Neuron (in vitro differentiated cells): Measurements from ENCODE around the gene WDR53.
"Not testable (repeated sequence)": the region's sequence is repeated elsewhere in the genome, so short reads cannot be mapped to it uniquely, and the experiment has no call there.

ENCODE experiments used
- H2AFZ ChIP-seq: one replicate; pipeline ENCODE4 v1.6.1; 2013; ENCODE audit warnings: low read depth, mild to moderate bottlenecking, inconsistent platforms, low read length, moderate library complexity
- H3K27me3 ChIP-seq: one replicate; pipeline ENCODE4 v1.6.1; 2013; ENCODE audit warnings: low read length; ENCODE audit not compliant: insufficient read depth
- H3K36me3 ChIP-seq: one replicate; pipeline ENCODE4 v1.6.1; 2013; ENCODE audit warnings: low read length; ENCODE audit not compliant: insufficient read depth
- H3K4me1 ChIP-seq: one replicate; pipeline ENCODE4 v1.6.1; 2013; ENCODE audit warnings: low read length; ENCODE audit not compliant: insufficient read depth
- H3K4me3 ChIP-seq: 2 replicates; pipeline ENCODE4 v1.5.1; 2013; ENCODE audit warnings: mild to moderate bottlenecking, low read length, moderate library complexity
- H3K9me3 ChIP-seq: one replicate; pipeline ENCODE4 v1.6.1; 2013; ENCODE audit warnings: low read length

WDR53 gene

DNA sequence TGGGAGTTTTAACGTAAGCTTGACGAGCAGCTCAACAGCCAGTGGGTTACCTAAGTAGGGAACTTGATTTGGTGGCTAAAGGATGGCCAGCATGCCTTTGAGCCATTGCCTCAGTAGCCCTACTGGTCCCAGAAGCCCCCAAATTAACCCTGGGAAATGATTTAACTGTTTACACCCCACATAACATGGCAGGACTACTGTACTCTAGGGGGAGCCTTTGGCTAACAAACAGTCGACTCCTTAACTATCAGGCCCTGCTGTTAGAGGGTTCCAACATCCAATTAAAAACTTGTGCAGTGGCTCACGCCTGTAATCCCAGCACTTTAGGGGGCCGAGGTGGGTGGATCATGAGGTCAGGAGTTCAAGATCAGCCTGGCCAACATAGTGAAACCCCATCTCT, 43.8 kb downstream of the WDR53 start:
- Histone ChIP-seq H3K4me1 (no peaks in the 10 kb centered on the region), H3K4me3 (no peak overlapping the region), H3K27me3 (no peaks in the 10 kb centered on the region), H2AFZ (no peak overlapping the region), H3K36me3 (no peaks in the 10 kb centered on the region), H3K9me3 (peaks cover 16% of the 10 kb centered on the region)

DNA sequence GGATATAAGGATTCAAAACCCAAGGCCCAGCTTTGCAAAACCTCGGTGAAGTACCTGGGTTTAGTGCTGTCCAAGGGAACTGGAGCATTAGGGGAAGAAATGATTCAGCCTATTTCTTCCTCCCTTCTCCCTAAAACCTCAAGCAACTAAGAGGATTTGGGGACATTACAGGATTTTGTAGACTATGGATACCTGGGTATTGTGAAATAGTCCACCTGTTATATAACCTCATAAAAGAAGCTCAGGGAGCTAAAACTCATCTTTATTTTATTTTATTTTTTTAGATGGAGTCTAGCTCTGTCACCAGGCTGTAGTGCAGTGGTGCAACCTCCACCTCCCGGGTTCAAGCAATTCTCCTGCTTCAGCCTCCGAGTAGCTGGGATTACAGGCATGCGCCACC, 44.5 kb downstream of the WDR53 start:
- Histone ChIP-seq H3K36me3 (no peaks in the 10 kb centered on the region), H2AFZ (no peak overlapping the region), H3K4me3 (no peak overlapping the region), H3K4me1 (no peaks in the 10 kb centered on the region), H3K27me3 (no peaks in the 10 kb centered on the region), H3K9me3 (peaks cover 18% of the 10 kb centered on the region)

GRCh38 chr3:196521291-196521690, 47.1 kb downstream of the WDR53 start:
- not testable (repeated sequence) for H3K4me3 ChIP-seq, H2AFZ ChIP-seq, H3K4me1 ChIP-seq, H3K27me3 ChIP-seq, H3K36me3 ChIP-seq
- H3K9me3 ChIP-seq: peaks cover 16% of the 10 kb centered on the region

DNA sequence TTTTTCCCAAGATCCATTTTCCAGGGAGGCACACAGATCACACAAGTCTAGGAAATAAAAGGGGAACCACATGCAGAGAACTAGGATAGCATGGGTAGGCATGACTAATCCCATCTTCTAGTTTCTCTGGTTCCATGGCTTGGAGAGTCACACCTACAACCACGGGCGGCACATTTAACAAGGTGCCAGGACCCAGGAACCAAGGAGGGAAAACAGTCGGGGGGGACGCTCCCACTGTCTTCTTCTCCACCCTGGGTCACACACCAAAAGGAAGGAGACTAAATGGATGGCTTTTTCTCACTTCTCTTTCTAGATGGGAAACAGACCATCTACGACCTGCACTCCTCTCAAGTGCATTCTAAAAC, 48.7 kb downstream of the WDR53 start:
- Histone ChIP-seq H3K9me3 (peaks cover 13% of the 10 kb centered on the region), H3K4me3 (no peak overlapping the region), H3K4me1 (no peaks in the 10 kb centered on the region), H3K27me3 (no peaks in the 10 kb centered on the region), H3K36me3 (no peaks in the 10 kb centered on the region), H2AFZ (no peak overlapping the region)

- no peaks in the 10 kb centered on the region for H3K36me3 ChIP-seq
- no peaks in the 10 kb centered on the region for H3K4me1 ChIP-seq
- H3K27me3 ChIP-seq: no peaks in the 10 kb centered on the region
- H2AFZ ChIP-seq: no peak overlapping the region
- H3K4me3 ChIP-seq: no peak overlapping the region
- H3K9me3 ChIP-seq: peaks cover 13% of the 10 kb centered on the region
These were observed 49.2 kb downstream of the WDR53 start for GRCh38 chr3:196518966-196519717.

DNA sequence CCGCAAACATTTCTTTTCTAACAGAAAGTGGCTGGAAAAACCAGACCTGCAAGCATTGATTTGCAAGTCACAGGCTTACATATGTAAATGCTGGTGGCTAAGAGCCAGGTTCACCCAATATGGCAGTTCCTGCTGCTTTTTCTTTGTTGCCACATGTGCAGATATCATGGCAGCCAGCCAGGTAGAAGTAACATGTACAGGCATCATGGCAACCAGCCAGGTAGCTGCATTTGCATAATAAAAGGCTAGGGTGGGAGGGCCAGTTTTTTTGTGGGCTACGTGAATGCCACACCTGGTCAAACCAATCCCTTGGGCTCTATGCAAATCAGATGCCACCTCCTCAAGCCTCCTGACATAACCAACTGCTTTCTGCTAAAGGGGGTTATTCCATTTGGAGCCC, 50.4 kb downstream of the WDR53 start:
- no peaks in the 10 kb centered on the region for H3K4me1 ChIP-seq
- no peaks in the 10 kb centered on the region for H3K36me3 ChIP-seq
- peaks cover 13% of the 10 kb centered on the region for H3K9me3 ChIP-seq
- no peak overlapping the region for H3K4me3 ChIP-seq
- H2AFZ ChIP-seq: no peak overlapping the region
- H3K27me3 ChIP-seq: no peaks in the 10 kb centered on the region

- peaks cover 13% of the 10 kb centered on the region for H3K9me3 ChIP-seq
- H3K36me3 ChIP-seq: no peaks in the 10 kb centered on the region
- H3K27me3 ChIP-seq: no peaks in the 10 kb centered on the region
- no peaks in the 10 kb centered on the region for H3K4me1 ChIP-seq
- H2AFZ ChIP-seq: no peak overlapping the region
- no peak overlapping the region for H3K4me3 ChIP-seq
These were observed 51.1 kb downstream of the WDR53 start for GRCh38 chr3:196517162-196517800.

- H3K4me1 ChIP-seq: no peaks in the 10 kb centered on the region
- H3K36me3 ChIP-seq: no peaks in the 10 kb centered on the region
- H3K9me3 ChIP-seq: peaks cover 6% of the 10 kb centered on the region
- no peak within 1 kb of the TSS for H2AFZ ChIP-seq
- H3K4me3 ChIP-seq: no peak within 1 kb of the TSS
- H3K27me3 ChIP-seq: no peaks in the 10 kb centered on the region
These were observed 53.3 kb downstream of the WDR53 start, which contains the start of gene SMCO1 for GRCh38 chr3:196514913-196515621. Gene SMCO1 (minus strand): TSS chr3:196515346. CDS start chr3:196515209, 137 bp downstream.

DNA sequence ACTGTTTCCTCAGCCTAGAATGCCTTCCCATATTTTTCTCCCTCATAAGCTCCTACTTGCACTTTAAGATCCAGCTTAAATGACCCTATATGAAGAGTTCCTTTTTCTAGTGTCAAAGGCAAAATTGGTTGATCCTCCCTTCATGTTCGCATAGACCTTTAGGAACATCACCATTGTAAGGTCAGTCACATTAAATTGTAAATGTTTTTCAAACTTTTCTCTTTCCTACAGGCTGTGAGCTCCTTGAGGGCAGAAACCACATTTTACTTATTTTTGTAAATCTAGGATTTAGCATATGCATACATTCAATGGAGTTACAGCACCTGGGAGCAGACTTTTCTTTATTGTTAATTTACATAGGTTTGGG, 54.0 kb downstream of the WDR53 start:
- H3K4me1 ChIP-seq: no peaks in the 10 kb centered on the region

DNA sequence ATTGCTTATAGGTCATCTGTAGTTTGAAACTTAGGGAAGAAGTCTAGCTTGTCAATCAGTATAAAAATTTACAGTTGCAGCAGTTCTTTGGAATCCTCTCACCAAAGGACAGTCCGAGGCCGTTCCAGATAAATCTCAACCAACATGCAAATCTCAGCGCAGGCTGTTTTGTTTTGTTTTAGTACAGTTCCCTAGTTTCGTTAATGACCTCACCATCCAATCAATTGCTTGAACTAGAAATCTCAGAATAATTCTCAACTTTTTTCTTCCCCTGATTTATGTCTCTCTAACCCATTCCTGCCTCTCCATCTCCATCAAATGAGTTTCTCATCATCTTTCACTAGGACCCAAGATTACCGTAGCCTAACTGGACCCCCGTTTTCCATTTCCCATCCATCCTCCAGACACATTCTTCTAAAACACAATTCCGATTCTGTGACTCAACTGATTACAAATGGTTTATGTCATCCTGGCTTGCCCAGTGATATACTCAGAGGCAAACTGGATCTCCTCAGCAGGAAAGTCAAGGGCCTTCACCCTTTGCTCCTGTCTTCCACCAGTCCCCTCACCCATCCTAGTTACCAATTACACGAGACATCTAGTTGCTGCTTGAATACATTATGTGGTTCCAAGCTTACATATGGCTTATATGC, 54.5 kb downstream of the WDR53 start:
- no peaks in the 10 kb centered on the region for H3K4me1 ChIP-seq
- H3K36me3 ChIP-seq: no peaks in the 10 kb centered on the region
- H3K9me3 ChIP-seq: peaks cover 2% of the 10 kb centered on the region
- H3K4me3 ChIP-seq: no peak overlapping the region
- H3K27me3 ChIP-seq: no peaks in the 10 kb centered on the region
- no peak overlapping the region for H2AFZ ChIP-seq

More for the DNA sequence above, 54.0 kb downstream of the WDR53 start:
- Histone ChIP-seq H2AFZ (no peak overlapping the region), H3K36me3 (no peaks in the 10 kb centered on the region), H3K4me3 (no peak overlapping the region), H3K27me3 (no peaks in the 10 kb centered on the region), H3K9me3 (peaks cover 5% of the 10 kb centered on the region)

- not testable (repeated sequence) for H3K4me3 ChIP-seq, H3K27me3 ChIP-seq, H3K36me3 ChIP-seq, H3K9me3 ChIP-seq, H2AFZ ChIP-seq, H3K4me1 ChIP-seq
These were observed 56.5 kb downstream of the WDR53 start for GRCh38 chr3:196511646-196512425.

DNA sequence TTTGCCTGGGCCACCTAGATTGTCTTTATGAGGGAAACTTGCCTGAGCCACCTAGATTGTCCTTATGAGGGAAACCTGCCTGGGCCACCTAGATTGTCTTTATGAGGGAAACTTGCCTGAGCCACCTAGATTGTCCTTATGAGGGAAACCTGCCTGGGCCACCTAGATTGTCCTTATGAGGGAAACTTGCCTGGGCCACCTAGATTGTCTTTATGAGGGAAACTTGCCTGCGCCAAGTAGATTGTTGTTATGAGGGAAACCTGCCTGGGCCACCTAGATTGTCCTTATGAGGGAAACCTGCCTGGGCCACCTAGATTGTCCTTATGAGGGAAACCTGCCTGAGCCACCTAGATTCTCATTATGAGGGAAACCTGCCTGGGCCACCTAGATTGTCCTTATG, 57.2 kb downstream of the WDR53 start:
- not testable (repeated sequence) for H3K4me1 ChIP-seq, H3K4me3 ChIP-seq, H3K36me3 ChIP-seq, H3K27me3 ChIP-seq, H2AFZ ChIP-seq
- peaks cover 10% of the 10 kb centered on the region for H3K9me3 ChIP-seq
